ENCODE data around the gene STMN1.

DNA sequence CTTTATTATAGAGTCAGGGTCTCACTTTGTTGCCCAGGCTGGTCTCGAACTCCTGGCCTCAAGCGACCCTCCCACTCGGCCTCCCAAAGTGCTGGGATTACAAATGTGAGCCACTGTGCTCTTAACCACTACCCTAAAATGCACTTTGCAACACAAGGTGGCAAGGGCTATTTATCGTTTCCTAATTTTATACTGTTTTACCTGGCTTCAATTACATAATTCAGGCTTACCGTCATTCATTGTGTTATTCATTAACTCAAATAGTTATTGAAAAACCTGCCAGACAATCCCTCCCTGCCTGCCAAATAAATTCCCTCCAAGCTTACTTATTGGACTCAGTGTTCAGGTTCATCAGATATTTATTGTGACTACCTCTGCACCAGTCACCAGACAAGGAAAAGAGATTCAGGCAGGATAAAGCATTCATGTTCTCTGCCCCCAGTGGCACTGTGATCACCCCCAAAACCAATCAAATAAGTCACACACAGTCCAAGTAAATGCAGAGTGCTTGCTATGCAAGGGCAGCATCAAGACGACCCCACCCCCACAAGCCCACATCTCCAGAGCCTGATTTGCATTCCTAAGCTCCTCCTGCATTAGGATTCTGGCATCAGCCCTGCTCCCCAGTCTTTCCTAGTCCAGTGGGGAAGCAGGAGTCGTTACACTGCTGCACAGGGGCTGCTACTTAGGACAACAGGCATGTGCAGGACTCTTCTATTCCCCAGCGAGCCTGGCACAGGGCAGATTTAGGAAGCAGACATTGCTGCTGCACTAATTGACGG is 38.8 kb downstream of the STMN1 start:
- no peak for TF ChIP-seq MYC (IDR thresholded peaks at IDR 0.05; ENCODE audit: low read depth, low read length)
- no peak for TF ChIP-seq CTCF (IDR thresholded peaks at IDR 0.05; ENCODE audit: low read depth, low read length)
- no peak for TF ChIP-seq POLR2A (IDR thresholded peaks at IDR 0.05; ENCODE audit: extremely low read depth, insufficient read length)
